ENCODE data around the gene FLYWCH2. TPM values are rescaled to one million over a fixed set of nuclear protein-coding genes. Genes with fewer than 3 reads are reported as not detected.

FLYWCH2 gene, protein sequence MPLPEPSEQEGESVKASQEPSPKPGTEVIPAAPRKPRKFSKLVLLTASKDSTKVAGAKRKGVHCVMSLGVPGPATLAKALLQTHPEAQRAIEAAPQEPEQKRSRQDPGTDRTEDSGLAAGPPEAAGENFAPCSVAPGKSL
- total RNA-seq: 39.2 and 75.9 TPM in 2 replicates

DNA sequence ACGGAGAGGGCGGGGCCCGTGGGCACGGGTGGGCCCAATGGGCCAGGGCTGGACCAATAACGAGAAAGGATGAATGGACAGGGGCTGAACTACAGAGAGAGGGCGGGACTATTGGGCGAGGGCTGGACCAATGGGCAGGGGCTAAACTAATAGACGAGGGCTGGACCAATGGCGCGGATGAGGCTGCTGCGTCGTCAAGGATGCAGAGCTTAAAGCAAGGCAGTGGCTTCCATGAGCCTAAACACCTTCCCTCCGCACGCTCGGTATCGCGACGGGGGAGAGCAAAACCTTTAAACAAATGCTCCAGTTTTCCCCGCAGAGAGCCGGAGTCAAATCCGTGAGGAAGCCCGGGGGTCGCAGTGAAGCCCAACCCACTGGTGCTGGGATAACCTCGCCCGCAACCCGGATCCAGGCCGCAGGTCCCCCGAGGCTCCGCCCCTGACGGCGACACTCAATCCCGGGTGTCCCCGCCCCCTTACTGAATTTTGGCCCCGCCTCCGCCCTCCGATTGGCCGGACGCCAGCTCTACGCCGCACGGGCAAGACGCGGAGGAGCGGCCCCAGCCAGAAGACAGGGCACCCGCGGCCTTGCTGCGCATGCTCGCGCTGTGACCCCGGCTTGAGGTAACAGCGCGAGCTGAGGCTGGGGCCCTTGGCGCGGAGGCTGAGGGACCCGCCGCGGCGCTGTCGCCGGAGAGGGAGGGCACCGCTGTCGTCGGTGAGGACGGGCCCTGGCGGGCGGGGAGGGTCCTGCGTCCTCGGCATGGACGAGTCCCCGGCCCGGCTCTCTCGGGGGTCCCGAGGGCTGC is at the start of gene FLYWCH2:
Gene FLYWCH2 (plus strand): TSS at position 566 of the 808 bp plus-strand sequence. CDS start 13,235 bp downstream, outside the sequence.

DNA sequence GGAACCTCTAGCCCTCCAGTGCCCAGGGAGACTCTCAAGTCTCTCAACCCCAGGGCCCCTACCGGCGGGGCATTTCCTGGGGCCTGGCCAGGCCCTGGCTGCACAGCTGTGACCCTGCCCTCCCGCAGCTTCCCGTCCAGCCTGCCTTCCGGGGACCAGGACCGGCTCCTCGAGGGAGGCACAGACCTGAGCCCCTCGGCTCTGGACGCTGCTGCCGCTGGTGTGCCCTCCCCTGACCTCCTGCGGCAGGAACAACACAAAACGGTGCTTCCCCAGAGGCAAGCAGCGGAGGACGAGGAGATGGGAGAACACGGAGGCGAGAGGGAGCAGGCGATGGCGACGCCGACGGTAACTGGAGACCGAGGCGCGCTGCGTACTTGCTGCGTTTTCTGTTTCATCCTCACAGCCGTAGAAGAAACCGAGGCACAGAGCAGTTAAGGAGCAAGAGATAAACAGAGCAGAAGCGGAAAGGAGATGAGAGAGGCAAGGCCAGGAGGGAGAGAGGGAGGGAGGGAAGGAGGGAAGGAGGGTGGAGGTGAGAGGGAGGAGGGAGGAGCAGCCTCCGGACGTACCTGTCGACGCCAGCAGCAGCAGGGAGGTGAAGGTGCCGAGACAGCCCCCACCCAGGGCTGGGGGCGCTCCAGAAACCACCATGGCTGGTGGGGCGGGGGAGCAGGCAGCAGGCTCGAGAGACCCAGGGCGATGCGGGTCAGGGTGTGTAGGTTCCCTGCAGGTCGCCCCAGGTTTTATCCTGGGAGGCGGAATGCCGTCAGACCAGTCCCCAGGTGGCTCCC is 25.4 kb upstream of the FLYWCH2 start, which contains the start of gene PRSS22:
Gene PRSS22 (minus strand): TSS at position 720 of the 794 bp plus-strand sequence. CDS start 66 bp downstream, at position 654.

DNA sequence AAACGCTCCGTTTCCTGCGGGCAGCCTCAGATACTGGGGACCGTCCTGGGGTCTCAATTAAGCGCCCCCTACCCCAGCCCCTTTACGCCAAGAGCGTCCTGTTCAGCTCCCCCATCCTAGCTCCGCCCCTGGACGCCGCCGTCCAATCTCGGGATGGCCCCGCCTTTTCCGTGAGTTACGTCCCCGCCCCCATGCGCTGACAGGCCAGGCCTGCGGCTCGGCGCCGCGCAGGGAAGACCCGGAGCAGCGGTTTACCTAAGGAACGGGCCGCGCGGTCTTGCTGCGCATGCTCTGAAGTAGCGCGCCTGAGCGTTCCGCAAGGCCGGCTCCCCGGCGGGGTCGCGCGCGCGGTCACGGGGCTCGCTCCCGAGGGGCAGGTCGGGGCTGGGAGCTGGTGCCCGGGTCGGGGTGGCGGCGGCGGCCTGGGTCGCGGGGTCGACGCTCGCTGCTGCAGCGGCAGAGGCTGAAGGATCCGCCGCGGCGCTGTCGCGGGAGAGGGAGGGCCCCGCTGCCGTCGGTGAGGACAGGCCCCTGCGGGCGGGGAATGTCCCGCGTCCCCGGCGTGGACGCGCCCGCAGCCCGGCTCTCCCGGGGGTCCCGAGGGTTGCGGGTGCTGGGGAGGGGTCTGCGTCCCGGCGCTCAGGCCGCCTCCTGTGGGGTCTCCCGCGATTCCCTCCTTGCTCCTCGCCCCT is 28.8 kb downstream of the FLYWCH2 start, which contains the start of gene FLYWCH1:
Gene FLYWCH1 (plus strand): TSS at position 294 of the 692 bp plus-strand sequence. CDS start 17,755 bp downstream, outside the sequence.

Other genes starting within 250 kb of the FLYWCH2 start
- 27.5 and 37.8 TPM in 2 replicates for gene KCTD5, start 200.7 kb upstream of the FLYWCH2 start, total RNA-seq
- under 0.01 and 0.96 TPM in 2 replicates for gene PRSS27, start 163.0 kb upstream of the FLYWCH2 start, total RNA-seq
- 36.4 and 60.5 TPM in 2 replicates for gene SRRM2, start 130.6 kb upstream of the FLYWCH2 start, total RNA-seq
- gene ELOB, start 105.9 kb upstream of the FLYWCH2 start, total RNA-seq: 382 and 420 TPM in 2 replicates
- gene PRSS33, start 95.7 kb upstream of the FLYWCH2 start, total RNA-seq: not detected in 2 replicates
- not detected in 2 replicates for gene PRSS41, start 84.7 kb upstream of the FLYWCH2 start, total RNA-seq
- gene PRSS21, start 66.0 kb upstream of the FLYWCH2 start, total RNA-seq: 5.8 and 8.7 TPM in 2 replicates
- 0.64 and 1.4 TPM in 2 replicates for gene ZG16B, start 52.9 kb upstream of the FLYWCH2 start, total RNA-seq
- 8.3 and 21.0 TPM in 2 replicates for gene PRSS22, start 25.0 kb upstream of the FLYWCH2 start, total RNA-seq
- gene FLYWCH1, start 28.7 kb downstream of the FLYWCH2 start, total RNA-seq: 41.9 and 48.4 TPM in 2 replicates
- 3.2 and 30.1 TPM in 2 replicates for gene KREMEN2, start 81.1 kb downstream of the FLYWCH2 start, total RNA-seq
- 7.2 and 17.4 TPM in 2 replicates for gene PAQR4, start 86.1 kb downstream of the FLYWCH2 start, total RNA-seq
- 0.43 and 1.9 TPM in 2 replicates for gene PKMYT1, start 97.2 kb downstream of the FLYWCH2 start, total RNA-seq
- not detected in 2 replicates for gene CLDN9, start 129.7 kb downstream of the FLYWCH2 start, total RNA-seq
- gene CLDN6, start 135.0 kb downstream of the FLYWCH2 start, total RNA-seq: 0.21 and 4.8 TPM in 2 replicates
- 336 and 560 TPM in 2 replicates for gene TNFRSF12A, start 137.2 kb downstream of the FLYWCH2 start, total RNA-seq
- gene HCFC1R1, start 140.7 kb downstream of the FLYWCH2 start, total RNA-seq: 8.3 and 21.7 TPM in 2 replicates
- 20.9 and 35.4 TPM in 2 replicates for gene THOC6, start 140.8 kb downstream of the FLYWCH2 start, total RNA-seq
- 10.4 and 11.3 TPM in 2 replicates for gene BICDL2, start 153.7 kb downstream of the FLYWCH2 start, total RNA-seq
- gene MMP25, start 163.3 kb downstream of the FLYWCH2 start, total RNA-seq: under 0.01 and 0.24 TPM in 2 replicates
- 1.1 and 115 TPM in 2 replicates for gene IL32, start 182.4 kb downstream of the FLYWCH2 start, total RNA-seq
- gene ZSCAN10, start 216.1 kb downstream of the FLYWCH2 start, total RNA-seq: not detected in 2 replicates
- gene ZNF205, start 229.4 kb downstream of the FLYWCH2 start, total RNA-seq: 23.9 and 35.2 TPM in 2 replicates

Data from tracheal epithelial cell (primary cell).